Activated CD4-positive, alpha-beta T cell treated with anti-CD3 and anti-CD28 coated beads, Interleukin-2, amount 50 U/mL, for 16 hours (primary cell): ENCODE data around the gene TTC16.
"Not testable (repeated sequence)": the region's sequence is repeated elsewhere in the genome, so short reads cannot be mapped to it uniquely, and the experiment has no call there.

Source experiments
- DNase-seq: peaks from one replicate; pipeline ENCODE4 v3.0.0-alpha.2; 2020

Gene TTC16

GRCh38 chr9:127746959-127747569, 31.2 kb downstream of the TTC16 start:
- no peak for DNase-seq

- no peak for DNase-seq
Observed at GRCh38 chr9:127749090-127749787, 33.4 kb downstream of the TTC16 start.

- DNase-seq: no peak
Observed at GRCh38 chr9:127751269-127752054, 35.6 kb downstream of the TTC16 start.

- no peak for DNase-seq
Observed at GRCh38 chr9:127753148-127753547, 37.3 kb downstream of the TTC16 start.

- DNase-seq: no peak
Observed at GRCh38 chr9:127753622-127754021, 37.7 kb downstream of the TTC16 start.

GRCh38 chr9:127754099-127755060, 38.5 kb downstream of the TTC16 start:
- no peak for DNase-seq

- DNase-seq: no peak
Observed at GRCh38 chr9:127755061-127756060, 39.5 kb downstream of the TTC16 start.

- no peak for DNase-seq
Observed at GRCh38 chr9:127756233-127756632, 40.4 kb downstream of the TTC16 start.

GRCh38 chr9:127756776-127757175, 40.9 kb downstream of the TTC16 start:
- not testable (repeated sequence) for DNase-seq

- no peak for DNase-seq
Observed at GRCh38 chr9:127758843-127759242, 43.0 kb downstream of the TTC16 start.

GRCh38 chr9:127761061-127761460, 45.2 kb downstream of the TTC16 start:
- no peak for DNase-seq

- DNase-seq: no peak
Observed at GRCh38 chr9:127761491-127761956, 45.6 kb downstream of the TTC16 start.

- no peak for DNase-seq
Observed at GRCh38 chr9:127762111-127762676, 46.3 kb downstream of the TTC16 start.

- no peak for DNase-seq
Observed at GRCh38 chr9:127763918-127764384, 48.1 kb downstream of the TTC16 start.

GRCh38 chr9:127765418-127765817, 49.5 kb downstream of the TTC16 start:
- DNase-seq: no peak

- no peak for DNase-seq
Observed at GRCh38 chr9:127767410-127767809, 51.5 kb downstream of the TTC16 start.

- DNase-seq: no peak
Observed at GRCh38 chr9:127767909-127768331, 52.0 kb downstream of the TTC16 start.

- no peak for DNase-seq
Observed at GRCh38 chr9:127768698-127769097, 52.8 kb downstream of the TTC16 start.

- DNase-seq: no peak
Observed at GRCh38 chr9:127769101-127769500, 53.2 kb downstream of the TTC16 start.

GRCh38 chr9:127769929-127770582, 54.2 kb downstream of the TTC16 start:
- no peak for DNase-seq
